ENCODE results near the gene LIMA1. TPM values are rescaled to one million over a fixed set of nuclear protein-coding genes. Genes with fewer than 3 reads are reported as not detected.

Gene LIMA1
- total and polyA plus RNA-seq, 9 of the 15 experiments (the other 6 are each of a cell fraction or from before 2014, with no cell fraction given), result 20.2 to 37.8 (median 27.3) TPM

DNA sequence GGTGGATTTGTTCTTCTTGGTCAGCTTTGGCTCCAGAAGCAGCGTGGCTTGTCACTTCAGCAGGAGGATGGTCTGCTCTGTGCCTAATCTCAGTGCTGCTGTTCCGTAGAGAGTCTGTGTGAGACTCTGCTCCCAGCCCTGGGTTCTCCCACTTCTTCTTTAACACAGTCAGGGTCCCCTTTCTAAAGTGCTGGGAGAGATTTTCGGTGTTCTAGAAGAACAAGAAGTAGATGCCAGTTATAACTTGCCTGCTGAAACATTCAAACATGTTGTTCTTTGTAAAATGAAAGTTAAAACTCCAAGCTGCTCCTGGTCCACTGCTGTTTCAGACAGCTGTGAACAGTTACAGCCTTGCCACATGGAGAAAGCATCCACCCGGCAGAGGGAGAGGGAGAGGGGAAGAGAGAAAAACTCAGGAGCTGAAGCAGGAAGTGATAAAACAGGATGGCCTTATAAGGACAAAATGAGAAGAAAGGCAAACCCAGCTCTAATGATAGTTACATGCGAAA, 61.0 kb downstream of the LIMA1 start (continued):
- TF ChIP-seq FOXA1 (IDR thresholded peaks at IDR 0.05; ENCODE audit: borderline replicate concordance) (no peak), SUPT5H (IDR thresholded peaks at IDR 0.05) (peak; percentile 74), OTX1 (CRISPR knock-in tag; IDR thresholded peaks at IDR 0.05) (no peak), HLTF (IDR thresholded peaks at IDR 0.05) (no peak), NFIX (CRISPR knock-in tag; IDR thresholded peaks at IDR 0.05; ENCODE audit: low read depth) (no peak), STAT5A (IDR thresholded peaks at IDR 0.05; ENCODE audit: borderline replicate concordance, low read length) (no peak), RFX1 (IDR thresholded peaks at IDR 0.05) (no peak), SNRNP70 (optimal IDR thresholded peaks at IDR 0.05; ENCODE audit: low read depth, low read length) (no peak), EP300 (IDR thresholded peaks at IDR 0.05; ENCODE audit: low read length) (no peak; the same call in 1 of the 2 replicates), ZNF766 (CRISPR knock-in tag; conservative IDR thresholded peaks at IDR 0.05) (no peak), GATAD2A (IDR thresholded peaks at IDR 0.05) (no peak)
- TF ChIP-seq, protein P1, sequence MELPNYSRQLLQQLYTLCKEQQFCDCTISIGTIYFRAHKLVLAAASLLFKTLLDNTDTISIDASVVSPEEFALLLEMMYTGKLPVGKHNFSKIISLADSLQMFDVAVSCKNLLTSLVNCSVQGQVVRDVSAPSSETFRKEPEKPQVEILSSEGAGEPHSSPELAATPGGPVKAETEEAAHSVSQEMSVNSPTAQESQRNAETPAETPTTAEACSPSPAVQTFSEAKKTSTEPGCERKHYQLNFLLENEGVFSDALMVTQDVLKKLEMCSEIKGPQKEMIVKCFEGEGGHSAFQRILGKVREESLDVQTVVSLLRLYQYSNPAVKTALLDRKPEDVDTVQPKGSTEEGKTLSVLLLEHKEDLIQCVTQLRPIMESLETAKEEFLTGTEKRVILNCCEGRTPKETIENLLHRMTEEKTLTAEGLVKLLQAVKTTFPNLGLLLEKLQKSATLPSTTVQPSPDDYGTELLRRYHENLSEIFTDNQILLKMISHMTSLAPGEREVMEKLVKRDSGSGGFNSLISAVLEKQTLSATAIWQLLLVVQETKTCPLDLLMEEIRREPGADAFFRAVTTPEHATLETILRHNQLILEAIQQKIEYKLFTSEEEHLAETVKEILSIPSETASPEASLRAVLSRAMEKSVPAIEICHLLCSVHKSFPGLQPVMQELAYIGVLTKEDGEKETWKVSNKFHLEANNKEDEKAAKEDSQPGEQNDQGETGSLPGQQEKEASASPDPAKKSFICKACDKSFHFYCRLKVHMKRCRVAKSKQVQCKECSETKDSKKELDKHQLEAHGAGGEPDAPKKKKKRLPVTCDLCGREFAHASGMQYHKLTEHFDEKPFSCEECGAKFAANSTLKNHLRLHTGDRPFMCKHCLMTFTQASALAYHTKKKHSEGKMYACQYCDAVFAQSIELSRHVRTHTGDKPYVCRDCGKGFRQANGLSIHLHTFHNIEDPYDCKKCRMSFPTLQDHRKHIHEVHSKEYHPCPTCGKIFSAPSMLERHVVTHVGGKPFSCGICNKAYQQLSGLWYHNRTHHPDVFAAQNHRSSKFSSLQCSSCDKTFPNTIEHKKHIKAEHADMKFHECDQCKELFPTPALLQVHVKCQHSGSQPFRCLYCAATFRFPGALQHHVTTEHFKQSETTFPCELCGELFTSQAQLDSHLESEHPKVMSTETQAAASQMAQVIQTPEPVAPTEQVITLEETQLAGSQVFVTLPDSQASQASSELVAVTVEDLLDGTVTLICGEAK (IDR thresholded peaks at IDR 0.05), result no peak; the same call in 1 of the 2 replicates
- TF ChIP-seq, protein P1 (CRISPR knock-in tag; IDR thresholded peaks at IDR 0.05), result no peak
- TF ChIP-seq, protein P2, sequence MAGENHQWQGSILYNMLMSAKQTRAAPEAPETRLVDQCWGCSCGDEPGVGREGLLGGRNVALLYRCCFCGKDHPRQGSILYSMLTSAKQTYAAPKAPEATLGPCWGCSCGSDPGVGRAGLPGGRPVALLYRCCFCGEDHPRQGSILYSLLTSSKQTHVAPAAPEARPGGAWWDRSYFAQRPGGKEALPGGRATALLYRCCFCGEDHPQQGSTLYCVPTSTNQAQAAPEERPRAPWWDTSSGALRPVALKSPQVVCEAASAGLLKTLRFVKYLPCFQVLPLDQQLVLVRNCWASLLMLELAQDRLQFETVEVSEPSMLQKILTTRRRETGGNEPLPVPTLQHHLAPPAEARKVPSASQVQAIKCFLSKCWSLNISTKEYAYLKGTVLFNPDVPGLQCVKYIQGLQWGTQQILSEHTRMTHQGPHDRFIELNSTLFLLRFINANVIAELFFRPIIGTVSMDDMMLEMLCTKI (IDR thresholded peaks at IDR 0.05; ENCODE audit: partially characterized antibody), result no peak
- TF ChIP-seq, protein P3, sequence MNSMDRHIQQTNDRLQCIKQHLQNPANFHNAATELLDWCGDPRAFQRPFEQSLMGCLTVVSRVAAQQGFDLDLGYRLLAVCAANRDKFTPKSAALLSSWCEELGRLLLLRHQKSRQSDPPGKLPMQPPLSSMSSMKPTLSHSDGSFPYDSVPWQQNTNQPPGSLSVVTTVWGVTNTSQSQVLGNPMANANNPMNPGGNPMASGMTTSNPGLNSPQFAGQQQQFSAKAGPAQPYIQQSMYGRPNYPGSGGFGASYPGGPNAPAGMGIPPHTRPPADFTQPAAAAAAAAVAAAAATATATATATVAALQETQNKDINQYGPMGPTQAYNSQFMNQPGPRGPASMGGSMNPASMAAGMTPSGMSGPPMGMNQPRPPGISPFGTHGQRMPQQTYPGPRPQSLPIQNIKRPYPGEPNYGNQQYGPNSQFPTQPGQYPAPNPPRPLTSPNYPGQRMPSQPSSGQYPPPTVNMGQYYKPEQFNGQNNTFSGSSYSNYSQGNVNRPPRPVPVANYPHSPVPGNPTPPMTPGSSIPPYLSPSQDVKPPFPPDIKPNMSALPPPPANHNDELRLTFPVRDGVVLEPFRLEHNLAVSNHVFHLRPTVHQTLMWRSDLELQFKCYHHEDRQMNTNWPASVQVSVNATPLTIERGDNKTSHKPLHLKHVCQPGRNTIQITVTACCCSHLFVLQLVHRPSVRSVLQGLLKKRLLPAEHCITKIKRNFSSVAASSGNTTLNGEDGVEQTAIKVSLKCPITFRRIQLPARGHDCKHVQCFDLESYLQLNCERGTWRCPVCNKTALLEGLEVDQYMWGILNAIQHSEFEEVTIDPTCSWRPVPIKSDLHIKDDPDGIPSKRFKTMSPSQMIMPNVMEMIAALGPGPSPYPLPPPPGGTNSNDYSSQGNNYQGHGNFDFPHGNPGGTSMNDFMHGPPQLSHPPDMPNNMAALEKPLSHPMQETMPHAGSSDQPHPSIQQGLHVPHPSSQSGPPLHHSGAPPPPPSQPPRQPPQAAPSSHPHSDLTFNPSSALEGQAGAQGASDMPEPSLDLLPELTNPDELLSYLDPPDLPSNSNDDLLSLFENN (IDR thresholded peaks at IDR 0.05; ENCODE audit: low read depth in 2 of 2, low read length in 2 of 2), result no peak
